Measurements from ENCODE around the gene TBC1D22B.
"Not testable (repeated sequence)": the region's sequence is repeated elsewhere in the genome, so short reads cannot be mapped to it uniquely, and the experiment has no call there.

TBC1D22B gene

GRCh38 chr6:37324131-37325033 lies 66.8 kb downstream of the TBC1D22B start:
- no peak for DNase-seq

GRCh38 chr6:37330345-37330744 lies 72.8 kb downstream of the TBC1D22B start:
- not testable (repeated sequence) for DNase-seq

DNA sequence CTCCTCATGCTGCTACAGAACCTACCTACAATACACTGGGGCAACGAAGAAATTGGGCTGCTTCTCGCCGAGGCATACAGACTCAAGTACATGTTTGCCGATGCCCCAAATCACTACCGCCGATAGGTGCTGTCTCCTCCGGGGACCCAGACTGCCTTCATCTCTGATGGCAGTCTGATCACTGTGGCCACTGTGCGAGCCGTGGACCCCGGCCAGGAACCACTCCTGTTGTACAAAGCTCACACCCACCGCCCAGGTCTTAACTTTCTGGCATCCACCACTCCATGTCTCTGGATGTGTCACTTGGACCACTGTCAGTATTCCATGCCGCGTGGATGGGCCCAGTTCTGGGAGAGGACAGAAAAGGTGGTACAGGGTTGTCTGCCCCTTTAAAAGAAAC lies 73.5 kb downstream of the TBC1D22B start:
- DNase-seq = no peak

- no peak for DNase-seq
Measured at GRCh38 chr6:37332894-37333293, 75.3 kb downstream of the TBC1D22B start.

DNA sequence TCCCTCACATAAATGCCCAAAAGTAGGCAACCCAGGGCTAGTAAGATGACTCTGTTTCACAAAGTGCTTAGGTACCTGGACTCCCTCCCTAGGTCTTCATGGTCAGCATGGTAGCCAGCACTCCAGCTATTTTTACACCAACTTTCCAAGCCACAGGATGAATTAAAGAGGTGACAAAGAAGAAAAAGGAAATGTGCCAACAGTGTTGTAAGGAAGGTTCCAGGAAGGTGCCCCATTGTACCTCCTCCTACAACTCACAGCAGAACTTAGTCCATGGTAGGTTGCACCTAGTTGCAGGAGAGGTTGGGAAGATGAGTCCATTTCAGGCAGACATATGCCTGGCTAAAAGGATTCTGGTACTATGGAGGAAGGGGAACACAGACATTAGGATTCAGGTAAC lies 76.5 kb downstream of the TBC1D22B start:
- no peak for DNase-seq

DNA sequence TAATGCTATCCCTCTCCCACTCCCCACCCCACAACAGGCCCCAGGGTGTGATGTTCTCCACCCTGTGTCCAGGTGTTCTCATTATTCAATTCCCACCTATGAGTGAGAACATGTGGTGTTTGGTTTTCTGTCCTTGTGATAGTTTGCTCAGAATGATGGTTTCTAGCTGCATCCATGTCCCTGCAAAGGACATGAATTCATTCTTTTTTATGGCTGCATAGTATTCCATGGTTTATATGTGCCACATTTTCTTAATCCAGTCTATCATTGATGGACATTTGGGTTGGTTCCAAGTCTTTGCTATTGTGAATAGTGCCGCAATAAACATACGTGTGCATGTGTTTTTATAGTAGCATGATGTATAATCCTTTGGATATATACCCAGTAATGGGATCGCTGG lies 80.7 kb downstream of the TBC1D22B start:
- DNase-seq = not testable (repeated sequence)

DNA sequence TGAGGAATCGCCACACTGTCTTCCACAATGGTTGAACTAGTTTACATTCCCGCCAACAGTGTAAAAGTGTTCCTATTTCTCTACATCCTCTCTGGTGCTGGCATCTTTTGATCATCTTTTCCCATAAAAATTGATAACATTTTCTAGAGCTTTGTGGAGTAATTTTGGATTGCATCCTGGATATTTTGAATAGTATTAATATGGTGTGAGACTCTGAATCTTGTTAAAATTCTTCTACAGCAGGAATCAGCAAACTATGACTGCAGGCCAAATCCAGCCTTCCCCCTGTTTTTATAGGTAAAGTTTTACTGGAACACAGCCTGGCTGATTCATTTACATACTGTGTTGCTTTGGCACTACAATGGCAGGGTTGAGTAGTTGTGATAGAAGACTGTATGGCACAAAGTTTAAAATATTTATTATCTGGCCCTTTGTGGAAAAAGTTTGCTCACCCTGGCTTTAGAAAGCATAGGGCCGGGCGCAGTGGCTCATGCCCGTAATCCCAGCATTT lies 81.2 kb downstream of the TBC1D22B start:
- no peak for DNase-seq

- no peak for DNase-seq
Measured at GRCh38 chr6:37339741-37340638, 82.4 kb downstream of the TBC1D22B start.

- no peak for DNase-seq
Measured at GRCh38 chr6:37340639-37340943, 83.0 kb downstream of the TBC1D22B start.

DNA sequence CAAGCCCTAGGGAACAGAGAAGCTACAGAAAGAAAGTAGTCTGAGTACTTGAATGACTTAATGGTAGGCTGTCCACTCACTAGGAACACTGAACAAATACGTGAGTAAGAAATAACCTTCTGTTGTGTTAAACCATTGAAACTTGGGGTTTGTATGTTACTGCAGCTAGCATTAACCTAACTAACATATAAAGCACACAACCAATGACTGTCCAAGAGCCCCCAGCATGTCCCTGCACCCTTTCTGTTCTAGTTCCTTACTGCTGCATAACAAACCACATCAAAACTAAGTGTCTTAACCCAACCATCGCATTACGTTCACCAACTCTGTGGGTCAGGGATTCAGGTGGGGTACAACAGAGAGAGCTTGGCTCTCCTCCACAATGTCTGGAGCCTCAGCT lies 85.7 kb downstream of the TBC1D22B start:
- no peak for DNase-seq

DNA sequence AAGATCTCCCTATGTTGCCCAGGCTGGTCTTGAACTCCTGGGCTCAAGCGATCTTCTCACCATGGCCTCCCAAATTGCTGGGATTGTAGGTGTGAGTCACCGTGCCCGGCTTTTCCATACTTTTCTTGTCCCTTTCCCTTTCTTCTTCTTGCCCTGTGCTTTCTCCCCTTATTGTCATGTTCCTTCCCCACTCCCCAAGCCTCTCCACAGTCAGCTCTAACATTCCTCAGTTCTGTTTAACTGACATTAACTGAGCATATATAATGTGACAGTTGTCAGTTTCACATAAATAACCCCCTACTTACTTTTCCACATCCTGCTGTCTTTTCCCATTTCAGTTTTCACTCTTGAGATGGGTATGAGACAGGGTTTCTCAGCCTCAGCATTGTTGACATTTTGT lies 86.7 kb downstream of the TBC1D22B start:
- no peak for DNase-seq

- DNase-seq = not testable (repeated sequence)
Measured at GRCh38 chr6:37345804-37346203, 88.2 kb downstream of the TBC1D22B start.

GRCh38 chr6:37347177-37347576 lies 89.6 kb downstream of the TBC1D22B start:
- DNase-seq = no peak

GRCh38 chr6:37347670-37348111 lies 90.1 kb downstream of the TBC1D22B start:
- no peak for DNase-seq

DNA sequence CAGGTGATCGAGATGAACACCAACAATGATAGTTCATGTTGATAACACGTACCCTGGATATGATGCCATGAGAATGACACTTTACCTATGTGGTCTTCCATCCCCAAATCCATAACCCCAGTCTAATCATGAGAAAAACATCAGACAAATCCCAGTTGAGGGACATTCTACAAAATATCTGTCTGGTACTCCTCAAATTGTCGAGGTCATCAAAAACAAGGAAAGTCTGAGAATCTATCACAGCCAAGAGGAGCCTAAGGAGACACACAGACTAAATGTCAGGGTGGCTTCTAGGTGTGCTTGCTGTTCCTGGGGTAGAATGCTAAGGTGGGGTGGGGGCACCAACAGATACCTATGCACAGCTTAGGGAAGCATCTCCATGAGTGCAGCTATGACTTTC lies 93.5 kb downstream of the TBC1D22B start:
- DNase-seq = no peak

DNA sequence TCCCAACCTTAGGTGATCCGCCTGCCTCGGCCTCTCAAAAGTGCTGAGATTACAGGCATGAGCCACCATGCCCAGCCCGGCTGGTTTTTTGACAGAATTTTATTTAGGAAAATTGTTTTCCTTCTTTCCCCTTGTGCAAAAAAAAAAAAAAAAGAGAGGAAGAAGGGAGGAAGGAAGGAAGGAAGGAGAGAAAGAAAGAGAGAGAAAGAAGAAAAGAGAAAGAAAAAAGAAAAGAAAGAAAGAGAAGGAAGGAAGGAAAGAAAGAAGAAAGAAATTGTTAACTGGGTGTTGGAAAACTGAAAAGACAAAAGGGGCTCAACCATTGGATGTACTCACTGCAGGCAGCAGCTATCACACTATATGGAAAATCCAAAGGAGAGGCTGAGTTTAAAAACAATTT lies 94.8 kb downstream of the TBC1D22B start:
- DNase-seq = no peak

GRCh38 chr6:37353761-37354525 lies 96.4 kb downstream of the TBC1D22B start, which contains the start of gene RNF8:
Gene RNF8 (plus strand): TSS chr6:37353983. CDS start chr6:37354165, 182 bp downstream.
- peak; percentile 89 for DNase-seq

DNA sequence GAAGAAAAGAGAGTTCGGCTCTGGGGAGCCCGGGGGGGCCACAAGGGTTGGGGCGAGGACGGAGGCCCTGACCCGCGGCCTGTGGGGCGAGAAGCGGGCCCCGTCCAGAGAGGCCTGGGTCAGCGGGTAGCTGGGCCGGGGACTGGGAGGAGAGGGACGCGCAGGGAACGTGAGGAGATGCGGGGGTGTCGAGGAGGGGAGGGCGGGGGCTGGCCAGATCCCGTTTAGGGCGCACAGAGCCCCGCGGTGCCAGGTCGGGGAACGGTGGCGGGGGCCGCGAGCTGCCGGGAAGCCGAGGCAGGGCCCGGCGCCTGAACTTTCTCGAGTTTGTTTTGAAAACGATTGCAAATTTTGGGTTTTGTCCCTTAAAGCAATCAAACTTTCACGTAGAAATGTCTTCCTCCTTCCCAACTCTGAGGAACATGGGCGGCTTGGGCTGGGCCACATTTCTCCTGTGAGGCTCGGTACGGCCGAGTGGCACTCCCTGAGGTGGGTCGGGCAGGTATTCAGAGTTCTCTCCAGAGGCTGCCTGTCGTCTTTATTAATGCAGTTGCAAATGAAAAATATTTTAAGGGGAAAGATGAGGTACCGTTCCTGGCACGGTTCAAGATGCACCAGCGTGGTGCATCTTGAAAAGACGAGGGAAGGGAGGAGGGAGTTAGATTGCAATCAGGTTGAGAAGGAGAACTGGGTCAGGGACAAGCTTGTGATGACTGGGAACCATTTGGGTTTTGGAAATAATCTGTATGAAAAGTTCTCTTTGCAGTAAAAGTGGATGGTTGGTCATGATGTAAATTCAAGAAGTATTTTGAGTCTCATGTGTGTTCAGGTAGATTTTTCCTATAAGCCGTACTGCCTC lies 97.2 kb downstream of the TBC1D22B start:
- peak; percentile 4 for DNase-seq

DNA sequence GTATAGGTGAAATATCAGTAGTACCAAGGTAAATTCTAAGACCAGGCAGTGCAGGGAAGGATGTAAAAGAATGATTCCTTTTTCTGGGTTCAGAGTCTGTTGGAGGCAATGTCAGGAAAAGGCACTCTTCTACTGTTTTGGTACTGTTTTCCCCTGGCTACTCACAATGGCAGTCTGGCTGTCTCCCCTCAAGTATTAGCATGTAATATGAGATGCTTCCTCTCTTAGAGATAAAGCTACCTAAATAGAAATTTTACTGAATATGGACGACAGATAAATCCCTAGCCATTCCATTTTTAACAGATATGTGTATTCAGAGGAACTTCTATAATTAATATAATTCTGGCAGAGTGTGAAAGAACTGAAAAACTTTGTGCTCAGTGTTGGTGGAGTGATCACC lies 99.7 kb downstream of the TBC1D22B start:
- DNase-seq = no peak

DNA sequence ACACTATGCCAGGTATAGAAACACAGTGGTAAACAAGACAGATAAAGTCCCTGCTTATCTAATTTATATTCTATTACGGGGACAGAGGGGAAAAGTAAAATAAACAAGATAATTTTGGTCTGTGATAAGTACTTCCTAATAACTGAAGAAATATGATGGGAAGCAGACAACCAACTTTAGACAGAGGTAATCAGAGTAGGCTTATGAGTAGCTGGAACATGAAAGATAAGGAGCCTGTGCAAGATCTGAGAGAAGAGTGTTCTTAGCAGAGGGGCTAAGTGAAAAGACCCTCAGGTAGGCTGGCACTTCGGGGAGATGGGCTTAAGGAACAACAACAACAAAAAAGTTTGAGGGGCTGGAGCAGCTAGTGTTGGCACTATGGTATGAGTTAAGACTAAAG lies 100.3 kb downstream of the TBC1D22B start:
- DNase-seq = no peak

- no peak for DNase-seq
Measured at GRCh38 chr6:37359039-37359438, 101.5 kb downstream of the TBC1D22B start.
